Lower leg skin (tissue), 3 donors: Measurements from ENCODE around the gene WNT10A.

ENCODE experiments used
- CTCF ChIP-seq, 3 donors: fragments of 450-650 bp; IDR thresholded peaks; one replicate each; pipeline ENCODE4 v1.5.1; 2016; ENCODE audit warnings: antibody characterized with exemption in 3 of 3, mild to moderate bottlenecking in 3 of 3, moderate library complexity in 2 of 3
- POLR2A ChIP-seq, 2 donors: fragments of 450-650 bp; IDR thresholded peaks; one replicate each; pipeline ENCODE4 v1.6.1; 2016 to 2017; ENCODE audit warnings: antibody characterized with exemption in 2 of 2, mild to moderate bottlenecking in 1 of 2, moderate library complexity in 1 of 2

DNA sequence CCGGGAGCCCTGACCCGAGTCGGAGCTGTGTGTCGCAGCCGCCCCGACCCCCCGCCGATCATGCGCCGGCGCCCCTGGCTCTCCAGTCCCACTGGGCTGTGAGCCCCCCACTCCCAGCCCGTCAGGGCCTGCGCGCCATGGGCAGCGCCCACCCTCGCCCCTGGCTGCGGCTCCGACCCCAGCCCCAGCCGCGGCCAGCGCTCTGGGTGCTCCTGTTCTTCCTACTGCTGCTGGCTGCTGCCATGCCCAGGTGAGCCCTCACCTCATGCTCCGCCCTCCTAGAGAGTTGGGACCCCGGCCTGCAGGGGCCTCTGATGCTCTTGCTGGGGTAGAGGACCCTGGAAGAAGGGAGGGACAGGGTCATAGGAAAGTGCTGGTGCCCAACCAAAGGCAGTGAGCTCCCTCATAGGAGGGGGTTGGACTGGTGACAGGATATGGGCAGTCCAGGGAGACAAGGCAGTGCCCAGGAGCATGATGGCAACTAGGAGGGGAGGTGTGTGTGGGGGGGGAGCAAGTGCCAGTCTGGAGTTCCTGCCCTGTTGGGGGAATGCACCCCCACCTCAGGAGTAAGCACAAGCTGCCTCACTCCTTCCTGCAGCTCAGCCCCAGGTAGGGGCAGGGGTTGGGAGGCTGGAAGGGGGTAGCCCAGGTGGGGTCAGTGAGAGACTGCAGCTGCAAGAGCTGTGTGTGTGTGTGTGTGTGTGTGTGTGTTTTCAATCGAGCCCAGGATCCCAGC is 375 bp downstream of the WNT10A start:
- TF ChIP-seq CTCF (IDR thresholded peaks at IDR 0.05) (no peak), POLR2A (IDR thresholded peaks at IDR 0.05) (no peak)
